Measurements from ENCODE around the gene PDAP1. TPM values are rescaled to one million over a fixed set of nuclear protein-coding genes. Genes with fewer than 3 reads are reported as not detected.

The PDAP1 gene
- polyA plus RNA-seq, 1 of the 3 experiments (the other 2 are of a cell fraction): 389 TPM

DNA sequence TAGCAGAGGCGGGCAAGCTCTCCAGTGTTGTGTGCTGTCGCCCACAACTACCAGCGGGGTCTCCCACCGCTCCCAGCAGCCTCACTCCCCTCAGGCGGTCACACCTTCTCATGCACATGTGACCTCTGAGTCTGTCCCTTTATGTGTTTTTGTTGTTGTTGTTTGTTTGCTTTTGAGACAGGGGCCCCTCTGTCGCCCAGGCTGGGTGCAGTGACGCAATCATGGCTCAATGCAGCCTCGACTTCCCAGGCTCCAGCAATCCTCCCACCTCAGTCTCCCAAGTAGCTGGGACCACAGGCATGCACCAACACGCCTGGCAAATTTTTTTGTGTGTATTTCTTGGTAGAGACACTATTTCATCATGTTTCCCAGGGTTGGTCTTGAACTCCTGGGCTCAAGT is 31.8 kb upstream of the PDAP1 start (continued):
- TF ChIP-seq, protein P1, sequence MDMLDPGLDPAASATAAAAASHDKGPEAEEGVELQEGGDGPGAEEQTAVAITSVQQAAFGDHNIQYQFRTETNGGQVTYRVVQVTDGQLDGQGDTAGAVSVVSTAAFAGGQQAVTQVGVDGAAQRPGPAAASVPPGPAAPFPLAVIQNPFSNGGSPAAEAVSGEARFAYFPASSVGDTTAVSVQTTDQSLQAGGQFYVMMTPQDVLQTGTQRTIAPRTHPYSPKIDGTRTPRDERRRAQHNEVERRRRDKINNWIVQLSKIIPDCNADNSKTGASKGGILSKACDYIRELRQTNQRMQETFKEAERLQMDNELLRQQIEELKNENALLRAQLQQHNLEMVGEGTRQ (IDR thresholded peaks at IDR 0.05; ENCODE audit: borderline replicate concordance, low read depth, low read length): no peak
- TF ChIP-seq TCF12 (IDR thresholded peaks at IDR 0.05) (no peak), ELF1 (IDR thresholded peaks at IDR 0.05) (no peak), GATA2 (CRISPR knock-in tag; IDR thresholded peaks at IDR 0.05) (no peak), FOXJ3 (CRISPR knock-in tag; IDR thresholded peaks at IDR 0.05) (no peak), RAD21 (IDR thresholded peaks at IDR 0.05; ENCODE audit: low read length) (no peak), CTCF (IDR thresholded peaks at IDR 0.05) (no peak), MAX (IDR thresholded peaks at IDR 0.05; ENCODE audit: low read depth) (no peak)
- TF ChIP-seq, protein P2, sequence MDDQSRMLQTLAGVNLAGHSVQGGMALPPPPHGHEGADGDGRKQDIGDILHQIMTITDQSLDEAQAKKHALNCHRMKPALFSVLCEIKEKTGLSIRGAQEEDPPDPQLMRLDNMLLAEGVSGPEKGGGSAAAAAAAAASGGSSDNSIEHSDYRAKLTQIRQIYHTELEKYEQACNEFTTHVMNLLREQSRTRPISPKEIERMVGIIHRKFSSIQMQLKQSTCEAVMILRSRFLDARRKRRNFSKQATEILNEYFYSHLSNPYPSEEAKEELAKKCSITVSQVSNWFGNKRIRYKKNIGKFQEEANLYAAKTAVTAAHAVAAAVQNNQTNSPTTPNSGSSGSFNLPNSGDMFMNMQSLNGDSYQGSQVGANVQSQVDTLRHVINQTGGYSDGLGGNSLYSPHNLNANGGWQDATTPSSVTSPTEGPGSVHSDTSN (IDR thresholded peaks at IDR 0.05): no peak

GRCh38 chr7:99438573-99439480 is 30.4 kb upstream of the PDAP1 start, which contains the start of the genes CPSF4 and PTCD1:
Gene CPSF4 (plus strand): TSS chr7:99438943. CDS start chr7:99439083, 140 bp downstream.
Gene PTCD1 (minus strand): TSS chr7:99438798. CDS start chr7:99435242, 3,556 bp downstream.
- H4K20me1 ChIP-seq (ENCODE audit: insufficient read depth): peaks cover 11% of the 10 kb centered on the region
- peaks cover 5 to 13% of the 10 kb centered on the region in 2 experiments; a peak in 1 of 4 replicates for H3K4me1 ChIP-seq (ENCODE audit: control insufficient read depth in 1 of 2, insufficient read depth in 2 of 2, low read depth in 1 of 2, low read length in 1 of 2)
- H3K79me2 ChIP-seq (ENCODE audit: insufficient read depth): peaks cover 77% of the 10 kb centered on the region
- H3K9me2 ChIP-seq: no peaks in the 10 kb centered on the region
- peak; percentile 100 for DNase-seq
- H3K9me3 ChIP-seq: no peaks in the 10 kb centered on the region
- peaks cover 3% of the 10 kb centered on the region for H3F3A ChIP-seq (replicated peaks; ENCODE audit: insufficient read depth)
- WGBS (ENCODE audit: low lambda C conversion rate): 1% methylated on average over 61 of the region's 89 CpGs
- POLR2A ChIA-PET: interaction anchor here (0.6 to 1.6 kb wide), 6 partner anchors 10 to 66 kb away, joined by 3 to 8 read pairs (median 5); partner anchors contain the start of genes BUD31, PDAP1 and ZKSCAN5
- peaks cover 18 to 41% of the 10 kb centered on the region in 2 experiments for H3K36me3 ChIP-seq (replicated peaks in 1 of 2; ENCODE audit: control insufficient read depth in 1 of 2, insufficient read depth in 2 of 2, low read length in 1 of 2)
- H3K27ac ChIP-seq (ENCODE audit: low read depth in 2 of 2, low read length in 1 of 2): peak within 1 kb of the TSS; percentile 83
- H3K9ac ChIP-seq: peak within 1 kb of the TSS; percentile 79
- CTCF ChIA-PET: interaction anchor here (0.9 kb wide), 1 partner anchor 73 kb away, joined by 3 read pairs; no protein-coding TSS in a partner anchor
- no peaks in the 10 kb centered on the region for H3K27me3 ChIP-seq (ENCODE audit: insufficient read depth)
- H2AFZ ChIP-seq (ENCODE audit: low read depth): peak within 1 kb of the TSS; percentile 98
- H3K4me3 ChIP-seq (ENCODE audit: low read depth in 2 of 2, low read length in 1 of 2): peak within 1 kb of the TSS; percentile 65 to 91
- peak within 1 kb of the TSS; percentile 89 for H3K4me2 ChIP-seq
- TF ChIP-seq TAF1 (IDR thresholded peaks at IDR 0.05; ENCODE audit: borderline replicate concordance, low read depth, low read length) (peak; percentile 81), NRF1 (IDR thresholded peaks at IDR 0.05; ENCODE audit: low read depth, low read length) (peak; percentile 69), EP300 (IDR thresholded peaks at IDR 0.05; ENCODE audit: borderline replicate concordance in 1 of 2, low read depth in 1 of 2, low read length in 1 of 2) (peak in 1 of 2 experiments; percentile 62; a peak in 1 of 4 replicates), CTCF (IDR thresholded peaks at IDR 0.05) (0 out of 2 replicates have a peak, but pooled peaks have one; percentile 7), MAX (IDR thresholded peaks at IDR 0.05; ENCODE audit: low read depth) (peak; percentile 96), JUND (IDR thresholded peaks at IDR 0.05) (no peak; the same call in 1 of the 2 replicates), CHD2 (IDR thresholded peaks at IDR 0.05; ENCODE audit: low read length, partially characterized antibody) (no peak), YY1 (IDR thresholded peaks at IDR 0.05; ENCODE audit: low read depth) (peak; percentile 89), TEAD4 (IDR thresholded peaks at IDR 0.05; ENCODE audit: borderline replicate concordance, insufficient read depth) (no peak), FOXJ3 (CRISPR knock-in tag; IDR thresholded peaks at IDR 0.05) (no peak; the same call in 1 of the 2 replicates), MEF2A (IDR thresholded peaks at IDR 0.05; ENCODE audit: borderline replicate concordance, low read depth) (no peak), FOXM1 (IDR thresholded peaks at IDR 0.05; ENCODE audit: low read depth) (no peak), FOSL2 (IDR thresholded peaks at IDR 0.05; ENCODE audit: borderline replicate concordance, low read depth) (no peak)
- TF ChIP-seq, protein P3, sequence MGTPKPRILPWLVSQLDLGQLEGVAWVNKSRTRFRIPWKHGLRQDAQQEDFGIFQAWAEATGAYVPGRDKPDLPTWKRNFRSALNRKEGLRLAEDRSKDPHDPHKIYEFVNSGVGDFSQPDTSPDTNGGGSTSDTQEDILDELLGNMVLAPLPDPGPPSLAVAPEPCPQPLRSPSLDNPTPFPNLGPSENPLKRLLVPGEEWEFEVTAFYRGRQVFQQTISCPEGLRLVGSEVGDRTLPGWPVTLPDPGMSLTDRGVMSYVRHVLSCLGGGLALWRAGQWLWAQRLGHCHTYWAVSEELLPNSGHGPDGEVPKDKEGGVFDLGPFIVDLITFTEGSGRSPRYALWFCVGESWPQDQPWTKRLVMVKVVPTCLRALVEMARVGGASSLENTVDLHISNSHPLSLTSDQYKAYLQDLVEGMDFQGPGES (IDR thresholded peaks at IDR 0.05; ENCODE audit: low read depth, low read length): no peak
- TF ChIP-seq, protein P1 (IDR thresholded peaks at IDR 0.05; ENCODE audit: borderline replicate concordance, low read depth, low read length): no peak

All from SK-N-SH (cell line).